HCT116 (cell line): ENCODE data around the gene PODN. TPM values are rescaled to one million over a fixed set of nuclear protein-coding genes. Genes with fewer than 3 reads are reported as not detected.
A peak's percentile ranks its signal among the peaks of the same experiment; 100 is the strongest.

Experiments
- ATAC-seq: fragments of 200-7000 bp; cut with Tn5 transposase; 2 replicates; pipeline ENCODE4 v1.9.1; 2020; ENCODE audit warnings: mild to moderate bottlenecking, moderate library complexity
- BruUV-seq: library from RNA; stranded (reverse); fragments of 400-500 nt; replicated peaks from 2 replicates; lab custom pipeline; 2021; lab: Mats Ljungman, UMichigan
- CTCF ChIA-PET: fragments of 300-600 bp; sonication (Branson Sonifier 250); formaldehyde crosslinking; loops from one replicate; lab custom pipeline; 2021; ENCODE audit warnings: antibody characterized with exemption; lab: Charles Lee
- POLR2A ChIA-PET: fragments of 300-600, 350-600 bp; sonication (Branson Sonifier 250); formaldehyde crosslinking; loops from one replicate; lab custom pipeline; 2021; ENCODE audit warnings: antibody characterized with exemption; lab: Charles Lee
- RAD21 ChIA-PET, 2 experiments: fragments of 300-600 bp; sonication (Branson Sonifier 250); formaldehyde crosslinking; loops; one replicate each; lab custom pipeline; 2023; ENCODE audit warnings: low total read pairs in 2 of 2; ENCODE audit not compliant: uncharacterized antibody in 2 of 2, unreplicated experiment in 2 of 2, low non-redundant PET in 1 of 2; lab: Charles Lee
- DNase-seq: peaks from one replicate; pipeline ENCODE4 v3.0.0-alpha.2; 2010; ENCODE audit warnings: low read depth, low spot score
- H2AFZ ChIP-seq: fragments of 200-600 bp; shearing (Covaris generic), sonication (generic); 2 replicates; pipeline ENCODE4 v1.6.1; 2017; ENCODE audit warnings: low read depth, mixed run types, mixed read lengths, antibody characterized with exemption, low read length; ENCODE audit not compliant: poor library complexity, severe bottlenecking
- H3K27ac ChIP-seq: 2 replicates; pipeline ENCODE4 v1.5.1; 2012; ENCODE audit warnings: low read depth, low read length
- H3K27me3 ChIP-seq: fragments of 200-600 bp; sonication (generic); 2 replicates; pipeline ENCODE4 v1.6.1; 2016; ENCODE audit warnings: mixed run types, low read length, mixed read lengths; ENCODE audit not compliant: insufficient read depth
- H3K36me3 ChIP-seq, 2 experiments: fragments of 200-500 bp in 1 of 2; fragments of 200-600 bp in 1 of 2; sonication (Bioruptor generic) in 1 of 2; sonication (generic) in 1 of 2; 2 replicates each; pipeline versions ENCODE4 v1.5.1 to v1.6.1; 2014 to 2016; ENCODE audit warnings: low read length in 2 of 2, inconsistent platforms in 1 of 2, mixed read lengths in 1 of 2, mixed run types in 1 of 2; ENCODE audit not compliant: insufficient read depth in 2 of 2, control insufficient read depth in 1 of 2
- H3K4me1 ChIP-seq, 2 experiments: fragments of 200-600 bp in 1 of 2; sonication (generic) in 1 of 2; 2 replicates each; pipeline versions ENCODE4 v1.5.1 to v1.6.1; 2012 to 2017; ENCODE audit warnings: low read length in 2 of 2, inconsistent platforms in 1 of 2, mild to moderate bottlenecking in 1 of 2, mixed read lengths in 1 of 2, mixed run types in 1 of 2, moderate library complexity in 1 of 2; ENCODE audit not compliant: insufficient read depth in 2 of 2, control insufficient read depth in 1 of 2
- H3K4me2 ChIP-seq: fragments of 200-600 bp; sonication (generic); 2 replicates; pipeline ENCODE4 v1.6.1; 2017; ENCODE audit warnings: mixed run types, low read length, mixed read lengths
- H3K4me3 ChIP-seq, 2 experiments: fragments of 200-600 bp in 1 of 2; sonication (generic) in 1 of 2; replicated peaks in 1 of 2; 2 replicates each; pipeline ENCODE4 v1.5.1; 2011 to 2016; ENCODE audit warnings: low read length in 2 of 2, control low read depth in 1 of 2, low read depth in 1 of 2, mild to moderate bottlenecking in 1 of 2, mixed read lengths in 1 of 2, mixed run types in 1 of 2
- H3K79me2 ChIP-seq: fragments of 200-600 bp; sonication (generic); 2 replicates; pipeline ENCODE4 v1.6.1; 2017; ENCODE audit warnings: mild to moderate bottlenecking, mixed run types, low read length, moderate library complexity, mixed read lengths; ENCODE audit not compliant: insufficient read depth
- H3K9ac ChIP-seq: fragments of 200-600 bp; sonication (generic); 2 replicates; pipeline ENCODE4 v1.6.1; 2016; ENCODE audit warnings: low read length, mixed read lengths
- H3K9me2 ChIP-seq: fragments of 200-600 bp; sonication (generic), shearing (Covaris generic); 2 replicates; pipeline ENCODE4 v1.6.1; 2017; ENCODE audit warnings: mixed run types, mild to moderate bottlenecking, moderate library complexity; ENCODE audit not compliant: insufficient read depth
- H3K9me3 ChIP-seq, 2 experiments: fragments of 200-500 bp in 1 of 2; fragments of 200-600 bp in 1 of 2; sonication (Bioruptor generic) in 1 of 2; sonication (generic) in 1 of 2; 2 replicates each; pipeline ENCODE4 v1.6.1; 2014 to 2017; ENCODE audit warnings: low read length in 2 of 2, mixed read lengths in 2 of 2, inconsistent platforms in 1 of 2, low read depth in 1 of 2, mild to moderate bottlenecking in 1 of 2, mixed run types in 1 of 2, moderate library complexity in 1 of 2; ENCODE audit not compliant: control insufficient read depth in 1 of 2, insufficient read depth in 1 of 2
- H4K20me1 ChIP-seq: fragments of 200-600 bp; sonication (generic), shearing (Covaris generic); 2 replicates; pipeline ENCODE4 v1.6.1; 2017; ENCODE audit warnings: mixed run types, mild to moderate bottlenecking, moderate library complexity; ENCODE audit not compliant: insufficient read depth
- CBX3 ChIP-seq: IDR thresholded peaks from 2 replicates; pipeline ENCODE4 v1.6.1; 2012; ENCODE audit warnings: low read depth
- CEBPB ChIP-seq: IDR thresholded peaks from 2 replicates; pipeline ENCODE4 v1.6.1; 2012; ENCODE audit warnings: low read depth
- CTCF ChIP-seq, 3 experiments: fragments of 200-600 bp in 1 of 3; sonication (generic) in 1 of 3; IDR thresholded peaks in 2 of 3; conservative IDR thresholded peaks in 1 of 3; 2 replicates each; pipeline ENCODE4 v1.5.1; 2012 to 2017; ENCODE audit warnings: low read depth in 2 of 3, low read length in 2 of 3, antibody characterized with exemption in 1 of 3, borderline replicate concordance in 1 of 3, control low read depth in 1 of 3, mild to moderate bottlenecking in 1 of 3, mixed read lengths in 1 of 3, mixed run types in 1 of 3, moderate library complexity in 1 of 3; ENCODE audit not compliant: insufficient read depth in 1 of 3
- EGR1 ChIP-seq: IDR thresholded peaks from 2 replicates; pipeline ENCODE4 v1.6.1; 2012; ENCODE audit warnings: low read depth
- ELF1 ChIP-seq: IDR thresholded peaks from 2 replicates; pipeline ENCODE4 v1.6.1; 2012; ENCODE audit warnings: low read depth, borderline replicate concordance
- EZH2 ChIP-seq: fragments of 200-600 bp; sonication (generic); IDR thresholded peaks from 2 replicates; pipeline ENCODE4 v1.6.1; 2017; ENCODE audit warnings: antibody characterized with exemption, mixed run types
- EZH2phosphoT487 ChIP-seq: fragments of 200-600 bp; IDR thresholded peaks from 2 replicates; pipeline ENCODE4 v1.6.1; 2018; ENCODE audit warnings: antibody characterized with exemption, borderline replicate concordance
- FOSL1 ChIP-seq: IDR thresholded peaks from 2 replicates; pipeline ENCODE4 v1.6.1; 2012; ENCODE audit warnings: low read depth
- JUND ChIP-seq: IDR thresholded peaks from 2 replicates; pipeline ENCODE4 v1.6.1; 2012
- MAX ChIP-seq: IDR thresholded peaks from 2 replicates; pipeline ENCODE4 v1.6.1; 2012
- RAD21 ChIP-seq: IDR thresholded peaks from 2 replicates; pipeline ENCODE4 v1.6.1; 2012; ENCODE audit warnings: low read depth, mild to moderate bottlenecking
- SIN3A ChIP-seq: IDR thresholded peaks from 2 replicates; pipeline ENCODE4 v1.6.1; 2012; ENCODE audit warnings: low read depth
- SRF ChIP-seq: IDR thresholded peaks from 2 replicates; pipeline ENCODE4 v1.6.1; 2012; ENCODE audit warnings: low read depth
- TCF7L2 ChIP-seq: IDR thresholded peaks from 2 replicates; pipeline ENCODE4 v1.7.0; 2011; ENCODE audit warnings: borderline replicate concordance, inconsistent platforms; ENCODE audit not compliant: insufficient read depth, insufficient read length; ENCODE audit errors: extremely low read depth
- YY1 ChIP-seq: IDR thresholded peaks from 2 replicates; pipeline ENCODE4 v1.6.1; 2011; ENCODE audit warnings: low read length, low read depth, moderate library complexity, mild to moderate bottlenecking; ENCODE audit not compliant: insufficient replicate concordance; ENCODE audit errors: extremely low read depth
- ZBTB33 ChIP-seq: IDR thresholded peaks from 2 replicates; pipeline ENCODE4 v1.6.1; 2011; ENCODE audit warnings: mild to moderate bottlenecking, low read length, moderate library complexity; ENCODE audit not compliant: insufficient replicate concordance; ENCODE audit errors: extremely low read depth
- intact Hi-C: fragments of 100-400 bp; cut with micrococcal nuclease; formaldehyde crosslinking; loops from 2 replicates; pipeline ENCODE4 v1.10.0; 2022
- total RNA-seq: library from RNA; stranded (reverse); gene quantifications from one replicate; pipeline ENCODE4 v1.2.1, GENCODE V29; 2021; ENCODE audit not compliant: unreplicated experiment

PODN gene
- total RNA-seq, 1 experiment from 2014 or later = 0.22 TPM

- H3K4me1 ChIP-seq = no peaks in the 10 kb centered on the region
- no peak overlapping the region for H3K9ac ChIP-seq
- H2AFZ ChIP-seq = no peak overlapping the region
- no peaks in the 10 kb centered on the region for H3K36me3 ChIP-seq
- no peak for DNase-seq
- RAD21 ChIA-PET = no interaction called here
- no peaks in the 10 kb centered on the region for H3K9me3 ChIP-seq
- intact Hi-C loops = no loop called here
- no peak overlapping the region for H3K27ac ChIP-seq
- no TSS peak for BruUV-seq
- no peak overlapping the region for H3K4me2 ChIP-seq
- no peaks in the 10 kb centered on the region for H3K9me2 ChIP-seq
- no peaks in the 10 kb centered on the region for H3K27me3 ChIP-seq
- ATAC-seq = 0 out of 2 replicates have a peak, but pooled peaks have one; percentile 4
- H4K20me1 ChIP-seq = no peaks in the 10 kb centered on the region
- TF ChIP-seq CEBPB (no peak), TCF7L2 (no peak), EZH2 (no peak)
- no peaks in the 10 kb centered on the region for H3K79me2 ChIP-seq
- H3K4me3 ChIP-seq = no peak overlapping the region
- CTCF ChIA-PET = no interaction called here
- POLR2A ChIA-PET = no interaction called here
These were observed 17.2 kb downstream of the PODN start for GRCh38 chr1:53079251-53079650.

GRCh38 chr1:53080041-53080440 lies 18.0 kb downstream of the PODN start:
- no peak overlapping the region for H3K27ac ChIP-seq
- no peak overlapping the region for H2AFZ ChIP-seq
- BruUV-seq = no TSS peak
- H3K27me3 ChIP-seq = no peaks in the 10 kb centered on the region
- no peak overlapping the region for H3K9ac ChIP-seq
- no peaks in the 10 kb centered on the region for H3K36me3 ChIP-seq
- no peaks in the 10 kb centered on the region for H3K9me3 ChIP-seq
- no peak for DNase-seq
- H4K20me1 ChIP-seq = no peaks in the 10 kb centered on the region
- TF ChIP-seq EZH2 (no peak), SRF (no peak), SIN3A (no peak), EGR1 (no peak), ELF1 (no peak), RAD21 (no peak), FOSL1 (no peak), MAX (no peak), YY1 (no peak), CTCF (IDR thresholded peaks at IDR 0.05 in 2 of 3, conservative IDR thresholded peaks at IDR 0.05 in 1 of 3; ENCODE audit: borderline replicate concordance in 1 of 3, insufficient read depth in 1 of 3, low read depth in 2 of 3, low read length in 2 of 3) (no peak), EZH2phosphoT487 (no peak), CBX3 (no peak), ZBTB33 (no peak), CEBPB (no peak), JUND (no peak)
- no peaks in the 10 kb centered on the region for H3K9me2 ChIP-seq
- intact Hi-C loops = no loop called here
- CTCF ChIA-PET = no interaction called here
- H3K79me2 ChIP-seq = no peaks in the 10 kb centered on the region
- no peak overlapping the region for H3K4me2 ChIP-seq
- no peak overlapping the region for H3K4me3 ChIP-seq
- POLR2A ChIA-PET = no interaction called here
- RAD21 ChIA-PET = no interaction called here
- H3K4me1 ChIP-seq = peaks cover 0 to 7% of the 10 kb centered on the region in 2 experiments; a peak in 1 of 4 replicates
- ATAC-seq = no peak
